DMS153 treated with DMSO at 0.1 percent for 48 hours (cell line): ENCODE measurements around the gene PRKN.

ENCODE experiments used
- DNase-seq: peaks from one replicate; lab custom pipeline; 2025; ENCODE audit not compliant: unreplicated experiment; lab: John Stamatoyannopoulos, UW

Gene PRKN

GRCh38 chr6:161578478-161578877 lies 1149.1 kb downstream of the PRKN start:
- no peak for DNase-seq

GRCh38 chr6:161575523-161576254 lies 1151.9 kb downstream of the PRKN start:
- DNase-seq: no peak

GRCh38 chr6:161568885-161569456 lies 1158.6 kb downstream of the PRKN start:
- DNase-seq: no peak

GRCh38 chr6:161564952-161565351 lies 1162.6 kb downstream of the PRKN start:
- DNase-seq: no peak

GRCh38 chr6:161561908-161562307 lies 1165.7 kb downstream of the PRKN start:
- DNase-seq: no peak

GRCh38 chr6:161557333-161558107 lies 1170.0 kb downstream of the PRKN start:
- no peak for DNase-seq

- no peak for DNase-seq
Measured at GRCh38 chr6:161554883-161555282, 1172.7 kb downstream of the PRKN start.

- peak; percentile 33 for DNase-seq
Measured at GRCh38 chr6:161549977-161550655, 1177.5 kb downstream of the PRKN start.

GRCh38 chr6:161548713-161549296 lies 1178.8 kb downstream of the PRKN start:
- DNase-seq: no peak

- DNase-seq: peak; percentile 7
Measured at GRCh38 chr6:161547617-161548016, 1179.9 kb downstream of the PRKN start.

GRCh38 chr6:161546632-161547031 lies 1180.9 kb downstream of the PRKN start:
- DNase-seq: no peak

GRCh38 chr6:161545741-161546140 lies 1181.8 kb downstream of the PRKN start:
- no peak for DNase-seq

- DNase-seq: no peak
Measured at GRCh38 chr6:161544801-161545480, 1182.6 kb downstream of the PRKN start.

GRCh38 chr6:161543684-161544309 lies 1183.8 kb downstream of the PRKN start:
- DNase-seq: no peak

GRCh38 chr6:161542346-161542980 lies 1185.1 kb downstream of the PRKN start:
- no peak for DNase-seq

GRCh38 chr6:161540532-161540931 lies 1187.0 kb downstream of the PRKN start:
- no peak for DNase-seq

GRCh38 chr6:161536224-161536630 lies 1191.3 kb downstream of the PRKN start:
- no peak for DNase-seq

GRCh38 chr6:161534264-161534873 lies 1193.2 kb downstream of the PRKN start:
- no peak for DNase-seq

GRCh38 chr6:161533266-161533665 lies 1194.3 kb downstream of the PRKN start:
- no peak for DNase-seq
